ENCODE data around the gene RAPGEF5.

The RAPGEF5 gene, protein sequence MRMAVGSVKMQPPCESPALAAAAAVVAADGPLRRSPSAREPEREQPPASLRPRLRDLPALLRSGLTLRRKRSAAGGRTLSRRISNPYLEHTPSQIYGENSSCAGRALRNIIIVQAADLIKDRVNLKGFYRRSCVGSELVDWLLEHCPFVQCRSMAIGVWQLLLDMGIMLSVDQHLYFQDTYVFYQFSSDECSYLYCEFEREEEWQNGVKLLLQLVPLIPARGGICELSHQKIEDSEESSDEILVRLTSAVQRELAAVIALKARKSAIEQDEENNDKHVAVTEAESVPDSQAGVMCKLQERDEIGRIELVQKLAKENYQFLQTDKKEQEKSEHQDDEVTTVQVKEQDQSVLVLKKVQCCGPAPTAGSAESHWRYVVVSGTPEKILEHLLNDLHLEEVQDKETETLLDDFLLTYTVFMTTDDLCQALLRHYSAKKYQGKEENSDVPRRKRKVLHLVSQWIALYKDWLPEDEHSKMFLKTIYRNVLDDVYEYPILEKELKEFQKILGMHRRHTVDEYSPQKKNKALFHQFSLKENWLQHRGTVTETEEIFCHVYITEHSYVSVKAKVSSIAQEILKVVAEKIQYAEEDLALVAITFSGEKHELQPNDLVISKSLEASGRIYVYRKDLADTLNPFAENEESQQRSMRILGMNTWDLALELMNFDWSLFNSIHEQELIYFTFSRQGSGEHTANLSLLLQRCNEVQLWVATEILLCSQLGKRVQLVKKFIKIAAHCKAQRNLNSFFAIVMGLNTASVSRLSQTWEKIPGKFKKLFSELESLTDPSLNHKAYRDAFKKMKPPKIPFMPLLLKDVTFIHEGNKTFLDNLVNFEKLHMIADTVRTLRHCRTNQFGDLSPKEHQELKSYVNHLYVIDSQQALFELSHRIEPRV

DNA sequence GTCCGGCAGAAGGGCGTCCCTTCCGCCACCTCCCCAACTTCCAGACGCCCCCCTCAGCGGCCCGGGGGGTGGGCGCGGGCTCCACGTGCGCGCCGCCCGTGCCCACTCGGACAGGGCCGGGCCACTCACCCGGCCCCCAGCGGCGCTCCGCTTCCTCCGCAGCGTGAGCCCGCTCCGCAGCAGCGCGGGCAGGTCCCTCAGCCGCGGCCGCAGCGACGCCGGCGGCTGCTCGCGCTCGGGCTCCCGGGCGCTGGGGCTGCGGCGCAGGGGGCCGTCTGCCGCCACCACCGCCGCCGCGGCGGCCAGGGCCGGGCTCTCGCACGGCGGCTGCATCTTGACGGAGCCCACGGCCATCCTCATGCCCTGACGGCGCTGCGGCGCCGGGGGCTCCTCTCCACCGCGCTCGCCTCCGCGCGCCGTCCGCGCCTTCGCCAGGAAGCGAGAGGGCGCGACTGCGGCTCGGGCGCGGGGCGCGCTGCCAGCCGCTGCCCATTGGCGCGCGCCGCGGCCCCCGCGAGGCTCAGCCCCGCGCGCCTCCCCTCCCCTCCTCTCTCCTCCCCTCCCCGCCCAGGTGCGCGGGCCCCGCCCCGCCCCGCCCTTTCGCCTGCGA, at the start of gene RAPGEF5:
RAPGEF5 (minus strand) TSS at position 454 of the 610 bp plus-strand sequence; CDS start at position 360, 94 bp downstream.
- peak; percentile 50 for DNase-seq (ENCODE audit: low spot score)

DNA sequence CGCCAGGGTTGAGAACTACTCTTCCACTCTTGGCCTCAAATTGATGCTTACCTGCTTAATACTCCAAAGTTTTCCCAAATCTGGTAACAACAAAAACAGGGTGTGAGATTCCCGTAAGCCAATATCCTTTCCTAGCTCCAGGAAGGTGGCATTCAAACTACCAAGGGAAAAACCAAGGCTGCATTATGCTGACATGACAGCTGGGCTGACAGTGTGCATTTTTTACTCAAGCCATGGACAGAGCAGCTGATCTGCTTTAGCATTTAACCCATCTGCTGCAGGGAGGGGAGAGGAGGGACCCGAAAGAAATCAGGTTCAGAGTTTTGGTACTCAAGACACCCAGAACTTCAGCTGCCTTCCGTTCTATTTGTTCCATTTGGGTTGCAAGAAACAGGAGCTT, 49.8 kb upstream of the RAPGEF5 start:
- DNase-seq (ENCODE audit: low spot score) = no peak

DNA sequence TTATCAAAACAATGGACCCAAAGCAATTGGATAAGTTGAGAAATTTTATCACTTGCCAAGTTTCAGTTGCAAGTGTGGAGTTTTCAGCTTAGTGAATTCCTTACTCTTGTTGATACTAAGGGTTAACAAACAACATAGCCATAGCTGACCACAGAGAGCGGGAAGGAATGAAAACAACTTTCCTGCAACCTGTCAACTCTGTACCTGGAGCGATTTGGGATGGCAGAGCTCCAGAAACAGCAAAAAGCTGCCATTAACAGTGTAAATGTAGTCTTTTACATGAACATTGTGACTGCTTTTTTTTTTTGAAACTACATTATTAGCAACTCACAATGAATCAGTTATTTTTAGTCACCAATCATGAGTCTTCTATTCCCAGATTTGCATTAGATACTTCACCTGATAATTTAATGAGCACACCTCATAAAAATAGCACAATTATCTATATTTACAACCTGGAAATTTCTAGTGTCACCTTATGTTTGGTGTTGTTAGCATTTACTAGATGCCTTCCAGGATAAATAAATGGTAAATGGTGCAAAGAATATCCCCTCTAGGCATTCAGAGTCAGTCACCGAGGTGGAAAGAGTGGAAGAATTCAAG, 47.6 kb upstream of the RAPGEF5 start:
- DNase-seq (ENCODE audit: low spot score) = no peak

GRCh38 chr7:22403344-22403743, 46.4 kb upstream of the RAPGEF5 start:
- DNase-seq (ENCODE audit: low spot score) = no peak

DNA sequence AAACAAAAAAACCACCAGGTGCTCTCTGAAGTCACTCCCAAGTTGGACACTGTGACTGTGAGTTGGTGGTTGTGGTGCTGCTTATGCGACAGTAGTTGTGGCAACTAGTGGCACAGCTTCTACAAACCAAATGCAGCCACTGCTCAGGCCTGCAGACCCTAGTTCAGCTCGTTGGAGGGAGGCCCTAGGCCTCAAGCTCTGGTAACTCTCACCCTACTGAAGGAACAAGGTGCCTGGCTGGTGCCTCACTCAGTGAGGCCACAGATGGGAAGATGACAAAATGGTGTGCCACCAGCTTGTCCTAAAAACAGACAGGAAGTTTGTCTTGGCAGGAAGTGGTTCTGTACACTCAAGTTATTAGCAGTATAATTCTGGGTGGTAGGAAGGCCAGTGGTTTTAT, 45.3 kb upstream of the RAPGEF5 start:
- no peak for DNase-seq (ENCODE audit: low spot score)

DNA sequence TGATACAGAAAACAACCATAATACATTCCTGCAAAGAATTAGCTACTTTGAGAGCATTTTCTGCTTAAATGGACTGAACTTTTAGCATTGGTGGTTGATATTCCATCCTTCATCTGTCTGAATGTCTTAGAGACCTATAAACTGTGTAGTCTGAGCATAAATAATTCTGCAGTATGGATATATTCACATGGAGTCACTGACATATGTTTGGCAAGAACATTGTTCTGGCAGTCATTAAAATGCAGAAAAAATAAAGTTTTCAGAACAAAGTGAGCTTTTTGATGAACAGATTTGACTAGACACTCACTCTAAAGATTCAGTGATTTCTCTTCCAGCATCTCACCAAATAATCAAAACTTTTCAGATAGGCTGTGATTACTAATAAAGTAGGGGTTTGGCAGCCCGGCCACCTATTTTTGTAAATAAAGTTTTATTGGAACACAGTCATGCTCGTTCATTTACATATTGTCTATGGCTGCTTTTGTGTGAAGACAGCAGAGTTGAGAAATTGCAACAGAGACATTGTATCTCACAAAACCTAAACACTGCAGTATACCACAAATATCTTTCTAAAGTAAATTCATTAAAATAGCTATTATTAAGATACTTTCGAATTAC, 44.1 kb upstream of the RAPGEF5 start:
- no peak for DNase-seq (ENCODE audit: low spot score)

- no peak for DNase-seq (ENCODE audit: low spot score)
Observed at GRCh38 chr7:22400150-22400814, 43.3 kb upstream of the RAPGEF5 start.

- DNase-seq (ENCODE audit: low spot score) = no peak
Observed at GRCh38 chr7:22399546-22399945, 42.6 kb upstream of the RAPGEF5 start.

- no peak for DNase-seq (ENCODE audit: low spot score)
Observed at GRCh38 chr7:22399091-22399490, 42.1 kb upstream of the RAPGEF5 start.

DNA sequence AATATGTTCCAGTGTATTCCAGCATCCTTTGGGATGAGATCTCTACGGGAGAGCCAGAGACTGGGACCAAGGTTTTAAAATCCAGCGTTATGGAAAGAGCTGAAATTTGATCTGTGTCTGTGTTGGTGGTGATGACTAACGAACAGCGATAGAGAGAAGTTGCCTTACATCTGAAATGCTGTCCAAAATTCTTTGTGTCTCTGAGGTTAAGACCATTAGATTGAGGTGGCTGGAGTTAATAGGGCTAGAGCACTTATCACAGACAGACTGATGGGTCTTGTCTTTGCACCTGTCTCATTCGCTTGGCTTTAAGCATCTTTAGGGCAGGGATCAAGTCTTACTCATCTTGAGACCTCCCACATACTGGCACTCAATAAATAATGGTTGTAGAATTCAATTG, 41.0 kb upstream of the RAPGEF5 start:
- DNase-seq (ENCODE audit: low spot score) = no peak

GRCh38 chr7:22395222-22395621, 38.3 kb upstream of the RAPGEF5 start:
- DNase-seq (ENCODE audit: low spot score) = no peak

GRCh38 chr7:22394739-22395138, 37.8 kb upstream of the RAPGEF5 start:
- DNase-seq (ENCODE audit: low spot score) = no peak

- DNase-seq (ENCODE audit: low spot score) = no peak
Observed at GRCh38 chr7:22393913-22394729, 37.2 kb upstream of the RAPGEF5 start.

- DNase-seq (ENCODE audit: low spot score) = no peak
Observed at GRCh38 chr7:22390516-22390915, 33.6 kb upstream of the RAPGEF5 start.

- peak; percentile 23 for DNase-seq (ENCODE audit: low spot score)
Observed at GRCh38 chr7:22389892-22390291, 32.9 kb upstream of the RAPGEF5 start.

GRCh38 chr7:22387583-22387982, 30.6 kb upstream of the RAPGEF5 start:
- peak; percentile 10 for DNase-seq (ENCODE audit: low spot score)

DNA sequence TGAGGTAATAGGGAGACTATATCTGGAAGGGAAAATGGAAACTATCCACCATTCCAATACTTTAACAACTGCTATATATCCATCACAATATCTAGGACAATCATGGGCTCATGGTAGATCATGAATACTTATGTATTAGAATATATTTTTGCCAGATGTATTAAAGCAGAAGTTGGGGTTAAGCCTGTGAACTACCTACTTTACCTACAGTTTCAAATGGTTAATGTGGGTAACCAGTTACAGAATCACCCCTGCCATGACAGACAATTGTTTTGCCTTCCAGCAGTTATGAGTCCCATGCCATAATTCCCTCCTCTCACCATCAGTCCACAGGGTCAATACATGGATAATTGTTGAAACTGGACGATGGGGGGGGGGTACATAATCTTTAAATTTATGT, 29.9 kb upstream of the RAPGEF5 start:
- DNase-seq (ENCODE audit: low spot score) = no peak

DNA sequence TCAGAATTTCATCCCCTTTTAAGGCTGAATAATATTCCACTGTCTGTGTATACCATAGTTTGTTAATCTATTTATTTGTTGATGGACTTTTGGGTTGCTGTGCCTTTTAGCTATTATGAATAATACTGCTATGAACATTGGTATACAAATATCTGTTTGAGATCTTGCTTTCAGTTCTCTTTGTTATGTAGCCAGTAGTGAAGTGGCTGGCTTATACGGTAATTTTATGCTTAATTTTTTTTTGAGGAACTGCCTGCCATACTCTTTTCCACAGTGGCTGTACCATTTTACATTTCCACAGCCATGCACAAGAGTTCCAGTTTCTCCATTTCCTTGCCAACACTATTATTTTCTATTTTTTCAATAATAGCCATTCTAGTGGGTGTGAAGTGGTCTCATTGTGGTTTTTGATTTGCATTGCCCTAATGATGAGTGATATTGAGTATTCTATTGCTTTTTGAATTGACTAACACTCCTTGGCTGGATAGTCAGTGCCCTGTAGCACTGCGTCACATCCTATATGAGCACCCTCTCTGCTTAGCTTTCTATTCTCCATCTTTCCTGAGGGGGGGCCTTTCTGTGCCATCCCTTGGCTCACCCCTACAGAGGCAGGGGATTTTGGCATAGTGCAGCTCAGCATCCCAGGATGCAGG, 29.4 kb upstream of the RAPGEF5 start:
- no peak for DNase-seq (ENCODE audit: low spot score)

GRCh38 chr7:22385326-22385725, 28.4 kb upstream of the RAPGEF5 start:
- no peak for DNase-seq (ENCODE audit: low spot score)

GRCh38 chr7:22380333-22380732, 23.4 kb upstream of the RAPGEF5 start:
- no peak for DNase-seq (ENCODE audit: low spot score)

Measured in kidney tubule cell (primary cell).